Smooth muscle cell (in vitro differentiated cells): Measurements from ENCODE around the gene CCDC33. TPM values are rescaled to one million over a fixed set of nuclear protein-coding genes. Genes with fewer than 3 reads are reported as not detected.

Experiments
- DNase-seq: peaks from one replicate; lab custom pipeline; 2025; ENCODE audit not compliant: unreplicated experiment; lab: John Stamatoyannopoulos, UW
- H2AFZ ChIP-seq: fragments of 200-600 bp; sonication (generic); 2 replicates; pipeline ENCODE4 v1.6.0; 2016; ENCODE audit warnings: antibody characterized with exemption, low read depth, mild to moderate bottlenecking
- H3F3A ChIP-seq: fragments of 200-600 bp; sonication (generic); 2 replicates; pipeline ENCODE4 v1.6.0; 2017; ENCODE audit warnings: antibody characterized with exemption, low read depth
- H3K27ac ChIP-seq: fragments of 200-600 bp; sonication (generic); 2 replicates; pipeline ENCODE4 v1.5.1; 2016; ENCODE audit warnings: low read depth, mild to moderate bottlenecking
- H3K27me3 ChIP-seq: fragments of 200-600 bp; sonication (generic); 2 replicates; pipeline ENCODE4 v1.6.1; 2016; ENCODE audit warnings: low read depth, mild to moderate bottlenecking
- H3K36me3 ChIP-seq: fragments of 200-600 bp; sonication (generic); 2 replicates; pipeline ENCODE4 v1.5.1; 2016; ENCODE audit warnings: low read depth
- H3K4me1 ChIP-seq: fragments of 200-600 bp; sonication (generic); 2 replicates; pipeline ENCODE4 v1.5.1; 2016; ENCODE audit warnings: low read depth
- H3K4me2 ChIP-seq: fragments of 200-600 bp; sonication (generic); 2 replicates; pipeline ENCODE4 v1.6.0; 2016; ENCODE audit warnings: mild to moderate bottlenecking
- H3K4me3 ChIP-seq: fragments of 200-600 bp; sonication (generic); 2 replicates; pipeline ENCODE4 v1.5.1; 2016; ENCODE audit warnings: mild to moderate bottlenecking
- H3K79me2 ChIP-seq: fragments of 200-600 bp; sonication (generic); 2 replicates; pipeline ENCODE4 v1.6.0; 2016; ENCODE audit warnings: low read depth, mild to moderate bottlenecking
- H3K9ac ChIP-seq: fragments of 200-600 bp; sonication (generic); 2 replicates; pipeline ENCODE4 v1.6.0; 2016; ENCODE audit warnings: low read depth
- H3K9me3 ChIP-seq: fragments of 200-600 bp; sonication (generic); replicated peaks from 2 replicates; pipeline ENCODE4 v1.5.1; 2016; ENCODE audit warnings: low read depth
- H4K20me1 ChIP-seq: fragments of 200-600 bp; sonication (generic); 2 replicates; pipeline ENCODE4 v1.6.0; 2016; ENCODE audit warnings: low read depth
- CTCF ChIP-seq: fragments of 200-600 bp; sonication (generic); IDR thresholded peaks from 2 replicates; pipeline ENCODE4 v1.5.1; 2017; ENCODE audit warnings: borderline replicate concordance, mild to moderate bottlenecking, antibody characterized with exemption; ENCODE audit not compliant: insufficient read depth, poor library complexity, severe bottlenecking
- WGBS: methylation state at CpG from one replicate; pipeline ENCODE4 v1.1.7; 2016; ENCODE audit warnings: low lambda C conversion rate; 5-methylcytosine and 5-hydroxymethylcytosine counted together
- polyA plus RNA-seq: library from polyadenylated mRNA; unstranded; fragments of >200 nt; fragmentation: Nextera tagmentation; extraction: Ambion mirVana; gene quantifications from 2 replicates; pipeline ENCODE4 v1.2.1, GENCODE V29; 2016
- total RNA-seq: library from RNA; depleted of rRNA; stranded (reverse); fragments of >200 nt; gene quantifications from 2 replicates; pipeline ENCODE4 v1.2.3, GENCODE V29; 2014

CCDC33 gene
- total and polyA plus RNA-seq, 2 experiments from 2014 or later, result 3.8 to 5.8 TPM

- DNase-seq, result no peak
- H2AFZ ChIP-seq, result no peak overlapping the region
- no peak for TF ChIP-seq CTCF
- no peaks in the 10 kb centered on the region for H3K9me3 ChIP-seq
- H3K27me3 ChIP-seq, result no peaks in the 10 kb centered on the region
- H3K36me3 ChIP-seq, result no peaks in the 10 kb centered on the region
- H3K4me3 ChIP-seq, result no peak overlapping the region
- H3K27ac ChIP-seq, result no peak overlapping the region
- no peaks in the 10 kb centered on the region for H3F3A ChIP-seq
- H3K9ac ChIP-seq, result no peak overlapping the region
- H3K79me2 ChIP-seq, result no peaks in the 10 kb centered on the region
- peaks cover 3% of the 10 kb centered on the region for H3K4me1 ChIP-seq
- 75% methylated on average over 6 of the region's 6 CpGs for WGBS
- no peaks in the 10 kb centered on the region for H4K20me1 ChIP-seq
- no peak overlapping the region for H3K4me2 ChIP-seq
Measured at GRCh38 chr15:74268020-74268419, 31.9 kb downstream of the CCDC33 start.

GRCh38 chr15:74269362-74270035, 33.4 kb downstream of the CCDC33 start:
- Histone ChIP-seq H3K4me2 (no peak overlapping the region), H3K4me1 (no peaks in the 10 kb centered on the region), H4K20me1 (no peaks in the 10 kb centered on the region), H2AFZ (no peak overlapping the region), H3K27me3 (no peaks in the 10 kb centered on the region), H3K27ac (no peak overlapping the region), H3F3A (no peaks in the 10 kb centered on the region), H3K9me3 (no peaks in the 10 kb centered on the region), H3K36me3 (no peaks in the 10 kb centered on the region), H3K79me2 (no peaks in the 10 kb centered on the region), H3K9ac (no peak overlapping the region), H3K4me3 (no peak overlapping the region)
- no peak for TF ChIP-seq CTCF
- no peak for DNase-seq
- 93% methylated on average over 8 of the region's 8 CpGs for WGBS

GRCh38 chr15:74270155-74270554, 34.0 kb downstream of the CCDC33 start:
- WGBS, result 98% methylated on average over 6 of the region's 6 CpGs
- Histone ChIP-seq H3K27me3 (no peaks in the 10 kb centered on the region), H3K79me2 (no peaks in the 10 kb centered on the region)

More at GRCh38 chr15:74270155-74270554, 34.0 kb downstream of the CCDC33 start:
- H3F3A ChIP-seq, result no peaks in the 10 kb centered on the region
- H3K4me1 ChIP-seq, result no peaks in the 10 kb centered on the region
- no peaks in the 10 kb centered on the region for H4K20me1 ChIP-seq
- H3K27ac ChIP-seq, result no peak overlapping the region
- H3K9me3 ChIP-seq, result no peaks in the 10 kb centered on the region
- H2AFZ ChIP-seq, result no peak overlapping the region
- DNase-seq, result no peak
- no peak overlapping the region for H3K4me2 ChIP-seq
- H3K36me3 ChIP-seq, result no peaks in the 10 kb centered on the region
- no peak overlapping the region for H3K4me3 ChIP-seq
- no peak overlapping the region for H3K9ac ChIP-seq
- no peak for TF ChIP-seq CTCF
